ENCODE results near the gene CCNY. TPM values are rescaled to one million over a fixed set of nuclear protein-coding genes. Genes with fewer than 3 reads are reported as not detected.

The CCNY gene
- total RNA-seq, 1 donor from 2014 or later: 68.7 TPM

GRCh38 chr10:35326466-35327235, 9.7 kb upstream of the CCNY start:
- no peak overlapping the region for H3K4me3 Mint-ChIP-seq (ENCODE audit: unreplicated experiment)
- peaks cover 24% of the 10 kb centered on the region for H3K4me1 Mint-ChIP-seq (ENCODE audit: low read depth)
- TF ChIP-seq, protein P1, sequence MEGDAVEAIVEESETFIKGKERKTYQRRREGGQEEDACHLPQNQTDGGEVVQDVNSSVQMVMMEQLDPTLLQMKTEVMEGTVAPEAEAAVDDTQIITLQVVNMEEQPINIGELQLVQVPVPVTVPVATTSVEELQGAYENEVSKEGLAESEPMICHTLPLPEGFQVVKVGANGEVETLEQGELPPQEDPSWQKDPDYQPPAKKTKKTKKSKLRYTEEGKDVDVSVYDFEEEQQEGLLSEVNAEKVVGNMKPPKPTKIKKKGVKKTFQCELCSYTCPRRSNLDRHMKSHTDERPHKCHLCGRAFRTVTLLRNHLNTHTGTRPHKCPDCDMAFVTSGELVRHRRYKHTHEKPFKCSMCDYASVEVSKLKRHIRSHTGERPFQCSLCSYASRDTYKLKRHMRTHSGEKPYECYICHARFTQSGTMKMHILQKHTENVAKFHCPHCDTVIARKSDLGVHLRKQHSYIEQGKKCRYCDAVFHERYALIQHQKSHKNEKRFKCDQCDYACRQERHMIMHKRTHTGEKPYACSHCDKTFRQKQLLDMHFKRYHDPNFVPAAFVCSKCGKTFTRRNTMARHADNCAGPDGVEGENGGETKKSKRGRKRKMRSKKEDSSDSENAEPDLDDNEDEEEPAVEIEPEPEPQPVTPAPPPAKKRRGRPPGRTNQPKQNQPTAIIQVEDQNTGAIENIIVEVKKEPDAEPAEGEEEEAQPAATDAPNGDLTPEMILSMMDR (IDR thresholded peaks at IDR 0.05): no peak
- no peak for DNase-seq (ENCODE audit: low spot score)
- H3K9me3 Mint-ChIP-seq (ENCODE audit: low read depth): peaks cover 5% of the 10 kb centered on the region
- no peaks in the 10 kb centered on the region for H3K27me3 Mint-ChIP-seq (ENCODE audit: low read depth)
- H3K27ac Mint-ChIP-seq (ENCODE audit: unreplicated experiment): no peak overlapping the region
- H3K36me3 Mint-ChIP-seq (ENCODE audit: low read depth): peaks cover 4% of the 10 kb centered on the region

DNA sequence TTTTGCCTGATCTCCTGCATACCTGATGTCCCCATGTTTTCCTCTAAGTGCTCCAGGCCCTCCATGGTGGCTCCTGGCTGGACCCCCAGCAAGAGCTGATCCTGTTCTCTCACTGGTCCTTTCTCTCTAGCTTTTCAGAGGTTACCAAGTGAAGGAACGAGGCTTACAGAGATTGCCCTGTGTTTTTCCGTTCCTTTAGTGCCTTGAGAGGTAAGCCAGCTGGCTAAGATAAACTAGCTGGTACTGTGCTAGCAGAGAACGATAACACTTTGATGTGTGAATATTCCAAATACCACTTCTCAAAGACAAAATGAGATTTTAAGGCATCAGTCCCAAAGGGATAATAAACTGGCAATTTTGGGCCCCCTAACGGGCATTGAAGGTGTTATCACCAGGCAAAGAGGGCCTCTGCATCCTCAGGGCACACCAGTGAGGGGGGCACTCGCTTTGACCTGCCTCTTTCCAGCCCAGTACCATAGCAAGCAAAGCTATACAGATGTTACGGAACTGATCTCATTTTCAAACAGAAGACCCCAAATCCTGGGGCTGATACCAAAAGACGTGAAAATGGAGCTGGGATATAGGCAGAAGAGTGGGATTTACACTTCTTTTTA, 8.4 kb upstream of the CCNY start:
- no peak for DNase-seq (ENCODE audit: low spot score)
- Mint-ChIP-seq H3K27ac (ENCODE audit: unreplicated experiment) (no peak overlapping the region), H3K27me3 (ENCODE audit: low read depth) (no peaks in the 10 kb centered on the region), H3K36me3 (ENCODE audit: low read depth) (no peaks in the 10 kb centered on the region), H3K4me1 (ENCODE audit: low read depth) (peaks cover 36% of the 10 kb centered on the region), H3K9me3 (ENCODE audit: low read depth) (no peaks in the 10 kb centered on the region), H3K4me3 (ENCODE audit: unreplicated experiment) (no peak overlapping the region)
- TF ChIP-seq, protein P1 (IDR thresholded peaks at IDR 0.05): no peak

GRCh38 chr10:35328404-35329037, 7.8 kb upstream of the CCNY start:
- Mint-ChIP-seq H3K9me3 (ENCODE audit: low read depth) (no peaks in the 10 kb centered on the region), H3K27ac (ENCODE audit: unreplicated experiment) (no peak overlapping the region), H3K27me3 (ENCODE audit: low read depth) (no peaks in the 10 kb centered on the region), H3K4me1 (ENCODE audit: low read depth) (peaks cover 43% of the 10 kb centered on the region), H3K4me3 (ENCODE audit: unreplicated experiment) (no peak overlapping the region), H3K36me3 (ENCODE audit: low read depth) (no peaks in the 10 kb centered on the region)
- TF ChIP-seq, protein P1 (IDR thresholded peaks at IDR 0.05): no peak
- no peak for DNase-seq (ENCODE audit: low spot score)

DNA sequence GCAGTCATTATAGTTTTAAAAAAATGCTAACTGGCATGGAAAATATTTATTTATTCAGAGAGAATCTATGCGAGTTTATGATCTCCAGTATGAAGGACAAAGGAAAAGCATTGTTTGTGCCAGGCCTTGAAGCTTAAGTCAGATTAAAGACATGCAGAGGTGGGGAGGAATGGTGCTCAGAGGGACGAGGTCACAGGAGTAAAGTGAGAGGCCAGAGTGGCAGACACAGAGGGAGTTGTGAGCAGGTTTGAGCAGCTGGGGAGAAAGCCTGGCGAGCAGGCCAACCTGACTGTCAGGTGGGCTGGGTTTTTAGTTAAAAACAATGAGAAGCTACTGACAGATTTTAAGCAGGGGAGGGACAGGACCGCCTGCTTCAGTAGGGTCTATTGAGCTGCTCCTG, 6.8 kb upstream of the CCNY start:
- DNase-seq (ENCODE audit: low spot score): no peak
- Mint-ChIP-seq H3K27ac (ENCODE audit: unreplicated experiment) (no peak overlapping the region), H3K9me3 (ENCODE audit: low read depth) (no peaks in the 10 kb centered on the region), H3K36me3 (ENCODE audit: low read depth) (no peaks in the 10 kb centered on the region), H3K4me3 (ENCODE audit: unreplicated experiment) (no peak overlapping the region), H3K4me1 (ENCODE audit: low read depth) (peaks cover 50% of the 10 kb centered on the region), H3K27me3 (ENCODE audit: low read depth) (no peaks in the 10 kb centered on the region)
- TF ChIP-seq, protein P1 (IDR thresholded peaks at IDR 0.05): no peak

DNA sequence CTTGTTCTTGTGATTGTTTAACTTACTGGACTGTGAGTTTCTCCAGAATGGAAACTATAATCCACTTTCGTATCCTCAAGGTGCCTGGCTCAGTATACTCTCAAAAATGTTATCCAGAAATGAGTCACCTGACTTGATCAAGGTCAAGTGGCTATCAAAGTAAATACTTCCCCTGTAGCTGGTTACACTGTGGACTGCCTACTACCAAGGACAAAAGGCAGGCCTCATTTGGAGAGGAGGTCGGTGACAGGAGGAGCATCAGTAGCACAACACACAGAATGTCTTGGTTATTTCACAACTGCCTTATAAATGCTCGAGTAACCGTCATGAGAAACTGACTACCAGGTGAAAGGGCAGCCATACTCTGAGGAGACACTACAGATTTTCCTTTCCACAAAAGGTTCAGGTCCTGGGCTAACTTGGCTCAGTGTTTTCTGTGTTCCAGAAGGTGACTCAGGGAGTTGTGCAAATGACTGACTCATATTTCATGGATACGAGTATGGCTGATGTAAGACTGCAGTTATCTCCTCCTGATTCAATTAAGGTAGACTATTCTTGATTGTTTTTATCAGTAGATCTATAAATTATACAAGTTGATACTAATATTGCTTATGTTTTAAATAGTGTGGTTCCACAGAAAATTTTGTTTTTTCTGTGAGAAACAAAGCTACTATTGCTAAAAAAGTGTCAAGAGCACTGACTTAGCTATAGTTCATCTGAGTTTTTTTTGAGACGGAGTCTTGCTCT, 4.2 kb upstream of the CCNY start:
- Mint-ChIP-seq H3K4me1 (ENCODE audit: low read depth) (peaks cover 59% of the 10 kb centered on the region), H3K27ac (ENCODE audit: unreplicated experiment) (peak overlapping the region; percentile 79), H3K36me3 (ENCODE audit: low read depth) (no peaks in the 10 kb centered on the region), H3K9me3 (ENCODE audit: low read depth) (no peaks in the 10 kb centered on the region), H3K4me3 (ENCODE audit: unreplicated experiment) (no peak overlapping the region), H3K27me3 (ENCODE audit: low read depth) (no peaks in the 10 kb centered on the region)
- no peak for DNase-seq (ENCODE audit: low spot score)
- TF ChIP-seq, protein P1 (IDR thresholded peaks at IDR 0.05): no peak

Data from chondrocyte (in vitro differentiated cells).